NCI-H446 treated with DMSO at 0.1 percent for 48 hours (cell line): ENCODE results near the gene DCHS2.

Experiments used
- DNase-seq: peaks from one replicate; lab custom pipeline; 2025; lab: John Stamatoyannopoulos, UW

The DCHS2 gene

GRCh38 chr4:154376486-154376885 lies 115.1 kb downstream of the DCHS2 start:
- DNase-seq, result no peak

GRCh38 chr4:154368060-154368459 lies 123.5 kb downstream of the DCHS2 start:
- no peak for DNase-seq

GRCh38 chr4:154367659-154368058 lies 123.9 kb downstream of the DCHS2 start:
- no peak for DNase-seq

- DNase-seq, result no peak
Observed at GRCh38 chr4:154366956-154367355, 124.6 kb downstream of the DCHS2 start.

GRCh38 chr4:154364066-154364845 lies 127.3 kb downstream of the DCHS2 start:
- no peak for DNase-seq

GRCh38 chr4:154361450-154361849 lies 130.1 kb downstream of the DCHS2 start:
- DNase-seq, result no peak

- no peak for DNase-seq
Observed at GRCh38 chr4:154360491-154360890, 131.1 kb downstream of the DCHS2 start.

- no peak for DNase-seq
Observed at GRCh38 chr4:154354883-154355282, 136.7 kb downstream of the DCHS2 start.

GRCh38 chr4:154349829-154350228 lies 141.8 kb downstream of the DCHS2 start:
- no peak for DNase-seq

GRCh38 chr4:154348657-154349056 lies 142.9 kb downstream of the DCHS2 start:
- no peak for DNase-seq

- DNase-seq, result no peak
Observed at GRCh38 chr4:154345359-154345758, 146.2 kb downstream of the DCHS2 start.

GRCh38 chr4:154344686-154345085 lies 146.9 kb downstream of the DCHS2 start:
- DNase-seq, result no peak

- no peak for DNase-seq
Observed at GRCh38 chr4:154343651-154344050, 147.9 kb downstream of the DCHS2 start.

GRCh38 chr4:154341448-154341847 lies 150.2 kb downstream of the DCHS2 start:
- no peak for DNase-seq

GRCh38 chr4:154335588-154335987 lies 156.0 kb downstream of the DCHS2 start:
- no peak for DNase-seq

GRCh38 chr4:154332681-154333421 lies 158.7 kb downstream of the DCHS2 start:
- DNase-seq, result no peak

GRCh38 chr4:154329939-154330338 lies 161.7 kb downstream of the DCHS2 start:
- no peak for DNase-seq

GRCh38 chr4:154329268-154329868 lies 162.2 kb downstream of the DCHS2 start:
- DNase-seq, result no peak

GRCh38 chr4:154328030-154328429 lies 163.6 kb downstream of the DCHS2 start:
- no peak for DNase-seq

- no peak for DNase-seq
Observed at GRCh38 chr4:154320521-154320920, 171.1 kb downstream of the DCHS2 start.

- no peak for DNase-seq
Observed at GRCh38 chr4:154319736-154320135, 171.9 kb downstream of the DCHS2 start.

GRCh38 chr4:154317201-154317999 lies 174.2 kb downstream of the DCHS2 start:
- no peak for DNase-seq
